Head of caudate nucleus (tissue), 42 donors: ENCODE results near the gene ASCL5.

Source experiments
- DNase-seq, 42 donors: peaks; one replicate each; pipeline versions ENCODE4 v3.0.0 to v3.0.0-alpha.2; 2020 to 2021; ENCODE audit warnings: mixed read lengths in 7 of 42
- intact Hi-C: fragments of 100-400 bp; cut with DNase I; formaldehyde crosslinking; loops from one replicate; pipeline ENCODE4 v1.15.0; 2022

Gene ASCL5

DNA sequence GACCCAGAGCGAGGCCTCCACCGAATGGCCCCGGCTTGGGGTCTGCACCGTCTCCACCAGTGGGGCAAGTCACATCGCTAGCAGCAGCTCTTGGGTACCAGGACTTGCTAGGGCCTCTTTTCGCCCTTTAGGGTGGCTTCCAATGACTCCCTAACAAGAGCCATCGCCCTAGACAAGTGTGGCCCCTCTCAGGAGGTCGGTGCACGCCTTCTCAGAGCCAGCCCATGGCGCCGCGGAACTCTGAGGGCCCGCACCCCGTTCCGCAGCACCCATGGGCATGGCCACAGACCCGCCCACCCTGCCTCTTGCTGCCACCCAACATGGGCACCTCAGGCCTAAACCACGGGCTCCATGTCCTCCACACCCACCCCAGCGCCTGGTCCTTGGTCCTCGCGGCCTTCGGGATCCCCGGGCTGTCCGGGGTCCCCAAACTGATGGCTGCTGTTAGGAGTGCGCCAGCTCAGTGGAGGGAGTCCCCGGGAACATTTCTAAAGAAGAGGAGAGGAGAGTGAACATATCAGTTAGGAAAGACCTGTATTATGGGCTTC is 11.5 kb downstream of the ASCL5 start:
- DNase-seq: no peak
- intact Hi-C loops: loop anchor here (10.0 kb wide), 1 partner anchor 71 kb away; no protein-coding TSS in a partner anchor

DNA sequence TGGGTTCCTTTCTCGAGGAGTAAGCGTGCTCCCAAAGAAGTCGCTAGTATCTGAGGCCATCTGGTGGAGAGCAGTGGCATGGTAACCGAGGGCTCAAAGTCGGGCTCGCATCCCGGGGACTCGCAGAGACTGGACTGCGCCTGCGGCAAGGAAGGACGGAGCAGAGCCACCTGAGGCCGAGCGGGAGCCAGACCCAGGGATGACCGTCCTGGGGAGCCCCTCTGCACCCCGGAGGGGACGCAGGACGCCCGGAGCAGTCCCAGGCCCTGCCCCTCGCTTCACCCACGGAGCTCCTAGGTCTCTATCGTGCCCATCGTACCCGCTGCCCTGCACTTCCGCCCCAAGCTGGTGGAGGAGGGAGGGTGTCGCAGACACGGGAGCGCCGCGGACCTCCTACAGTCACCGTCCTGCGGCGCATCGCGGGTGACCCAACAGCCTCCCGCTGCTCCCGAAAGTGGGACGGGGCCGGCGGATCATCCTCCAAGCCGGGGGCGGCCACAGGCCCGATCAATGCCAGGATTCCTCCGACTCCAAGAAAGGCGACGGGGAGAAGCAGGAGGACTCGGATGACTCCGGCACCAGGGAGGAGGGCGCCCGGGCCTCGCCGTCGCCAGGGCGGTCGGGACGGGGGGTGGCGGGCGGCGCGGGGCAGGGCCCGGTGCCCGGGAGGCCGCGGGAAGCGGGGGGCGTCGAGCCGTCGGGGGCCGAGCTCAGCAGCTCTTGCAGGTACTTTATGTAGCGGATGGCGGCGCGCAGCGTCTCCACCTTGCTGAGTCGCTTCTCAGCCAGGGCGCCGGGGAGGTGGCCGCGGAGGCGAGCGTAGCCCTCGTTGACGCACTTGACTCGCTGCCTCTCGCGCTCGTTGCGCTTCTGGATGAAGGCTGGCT is 12.5 kb downstream of the ASCL5 start:
- DNase-seq: peak; percentile 75 to 96 (median 88)
- intact Hi-C loops: loop anchor here (5.0 to 10.0 kb wide), 2 partner anchors 70 to 142 kb away; no protein-coding TSS in a partner anchor

DNA sequence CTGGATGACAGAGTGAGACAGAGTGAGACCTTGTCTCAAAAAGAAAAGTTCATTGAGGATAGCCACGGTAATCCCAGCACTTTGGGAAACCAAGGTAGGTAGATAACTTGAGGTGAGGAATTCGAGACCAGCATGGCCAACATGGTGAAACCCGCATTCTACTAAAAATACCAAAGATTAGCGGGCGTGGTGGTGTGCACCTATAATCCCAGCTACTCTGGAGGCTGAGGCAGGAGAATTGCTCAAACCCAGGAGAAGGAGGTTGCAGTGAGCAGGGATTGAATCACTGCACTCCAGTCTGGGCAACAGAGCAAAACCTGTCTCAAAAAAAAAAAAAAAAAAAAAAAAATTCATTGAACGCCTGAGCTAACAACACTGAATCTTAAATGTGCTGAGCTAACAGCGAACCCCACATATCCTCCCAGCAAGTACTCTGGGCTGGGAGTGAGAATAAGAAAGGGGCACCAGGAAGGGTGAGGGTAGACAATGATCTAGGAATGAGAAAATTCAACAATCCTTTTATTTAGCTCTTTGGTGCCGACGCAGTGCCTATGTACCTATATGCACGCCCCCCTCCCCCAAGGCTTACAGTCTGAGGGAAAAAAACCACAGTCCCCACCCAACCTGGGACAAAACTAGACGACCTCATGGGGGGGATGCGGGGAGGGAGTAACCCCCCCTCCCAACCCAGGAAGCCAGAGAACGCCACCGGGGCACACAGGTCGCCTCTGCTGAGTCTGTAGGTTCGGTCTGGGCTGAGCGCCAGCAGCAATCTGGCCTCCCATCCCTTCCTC is 13.3 kb downstream of the ASCL5 start:
- no peak for DNase-seq
- intact Hi-C loops: loop anchor here (5.0 to 10.0 kb wide), 2 partner anchors 69 to 141 kb away; no protein-coding TSS in a partner anchor

DNA sequence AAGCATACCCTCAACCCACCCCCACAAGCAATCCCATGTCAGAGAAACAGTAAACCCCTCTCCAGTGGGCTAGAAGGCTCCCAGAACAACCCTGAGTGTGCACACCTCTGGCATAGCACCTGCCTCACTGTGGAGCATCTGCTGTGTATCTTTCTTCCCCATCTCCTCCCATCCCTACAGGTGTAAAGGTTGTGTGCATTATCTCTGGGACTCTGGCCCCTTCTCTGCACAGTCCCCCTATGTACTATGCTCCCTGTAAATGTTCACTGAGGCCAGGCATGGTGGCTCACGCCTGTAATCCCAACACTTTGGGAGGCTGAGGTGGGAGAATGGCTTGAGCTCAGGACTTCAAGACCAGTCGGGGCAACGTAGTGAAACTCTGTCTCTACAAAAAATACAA is 14.1 kb downstream of the ASCL5 start:
- intact Hi-C loops: loop anchor here (5.0 to 10.0 kb wide), 2 partner anchors 68 to 141 kb away; no protein-coding TSS in a partner anchor
- DNase-seq: no peak

DNA sequence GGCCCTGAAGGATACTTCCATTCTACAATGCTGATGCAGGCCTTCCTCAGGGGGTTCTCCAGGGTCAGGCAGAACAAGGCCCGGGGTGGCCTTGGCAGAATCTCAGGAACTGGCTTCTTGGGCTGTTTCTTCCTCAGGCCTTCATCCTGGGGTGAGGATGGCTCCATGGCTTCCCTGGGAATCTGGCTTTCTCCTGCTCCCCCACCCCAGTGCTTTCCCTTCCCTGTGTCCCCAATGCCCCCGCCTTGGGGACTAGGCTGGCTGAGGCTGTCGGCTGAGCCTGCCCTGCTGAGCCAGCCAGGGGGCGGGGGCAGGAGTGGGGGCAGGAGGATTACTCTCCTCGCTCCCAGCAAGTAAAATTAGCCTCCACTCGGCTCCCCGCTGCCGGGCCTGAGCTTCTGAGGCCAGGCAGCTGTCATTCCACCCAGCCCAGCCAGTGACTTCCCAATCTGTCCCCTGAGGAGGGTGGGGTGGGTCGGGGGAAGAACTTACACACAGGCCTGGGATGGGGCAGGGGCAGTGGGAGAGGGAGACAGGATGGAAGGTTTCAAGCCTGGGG is 14.7 kb downstream of the ASCL5 start, which contains the start of gene CACNA1S:
Gene CACNA1S, minus strand, starts transcription at position 254 of the 559 bp plus-strand sequence. Its CDS starts 87 bp downstream, at position 167.
- intact Hi-C loops: loop anchor here (5.0 to 10.0 kb wide), 2 partner anchors 67 to 140 kb away; no protein-coding TSS in a partner anchor
- DNase-seq: peak in 1 of 42 donors; percentile 17

DNA sequence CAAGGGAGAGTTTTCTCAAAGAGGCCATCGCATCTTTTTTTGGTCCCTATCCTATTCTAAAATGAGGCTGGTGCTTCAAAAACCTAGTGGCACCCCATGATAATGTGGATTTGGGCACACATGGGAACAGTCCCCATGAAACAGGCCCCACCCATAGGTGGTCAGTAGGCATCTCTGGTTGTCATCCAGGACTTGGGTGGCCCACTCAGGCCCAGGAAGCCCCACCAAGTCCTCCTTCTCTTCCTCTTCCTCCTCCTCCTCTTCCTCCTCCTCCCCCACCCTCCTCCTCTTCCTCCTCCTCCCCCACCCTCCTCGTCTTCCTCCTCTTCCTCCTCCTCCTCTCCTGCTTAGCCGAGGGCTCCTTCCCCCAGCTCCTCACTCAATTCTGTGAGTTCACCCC is 15.3 kb downstream of the ASCL5 start:
- intact Hi-C loops: loop anchor here (5.0 to 10.0 kb wide), 2 partner anchors 67 to 139 kb away; no protein-coding TSS in a partner anchor
- DNase-seq: no peak

DNA sequence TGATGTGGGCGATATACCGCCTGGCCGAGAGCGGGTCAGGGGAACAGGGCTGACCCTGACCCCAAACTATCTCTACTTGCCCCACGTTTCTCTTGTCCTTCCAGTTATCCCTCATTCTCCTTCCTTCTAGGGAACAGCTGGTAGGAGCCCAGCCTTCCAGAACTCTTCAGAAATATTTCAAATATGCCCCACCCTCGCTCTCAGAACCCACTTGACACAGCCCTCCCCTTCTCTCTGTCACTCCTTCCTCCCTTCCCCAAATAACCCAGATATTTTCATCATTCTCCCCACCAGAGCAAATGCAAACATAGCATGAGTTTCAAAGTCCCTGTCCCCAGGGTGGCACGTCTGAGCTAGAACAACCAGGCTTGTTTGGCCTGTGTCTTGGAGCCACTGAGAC is 15.8 kb downstream of the ASCL5 start:
- no peak for DNase-seq
- intact Hi-C loops: loop anchor here (5.0 to 10.0 kb wide), 2 partner anchors 66 to 139 kb away; no protein-coding TSS in a partner anchor

DNA sequence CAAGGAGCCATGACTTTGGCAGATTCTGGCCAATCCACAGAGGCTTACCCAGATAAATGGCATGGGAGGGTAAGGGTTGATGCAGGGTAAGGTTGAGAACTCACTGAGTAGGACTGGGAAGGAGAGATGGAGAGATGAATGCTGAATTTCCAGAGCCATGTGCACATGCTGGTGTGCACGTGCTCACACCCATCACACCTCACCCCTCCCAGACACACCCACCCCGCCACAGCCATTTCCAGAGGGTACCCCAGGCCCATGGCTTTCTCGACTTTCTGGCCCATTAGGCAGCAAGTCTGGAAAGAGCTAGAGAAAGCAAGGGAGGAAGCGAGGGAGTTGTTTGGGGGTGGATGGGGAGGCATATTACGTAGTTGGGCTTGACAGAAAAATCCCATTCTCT is 16.4 kb downstream of the ASCL5 start:
- intact Hi-C loops: loop anchor here (5.0 to 10.0 kb wide), 2 partner anchors 66 to 138 kb away; no protein-coding TSS in a partner anchor
- DNase-seq: no peak

DNA sequence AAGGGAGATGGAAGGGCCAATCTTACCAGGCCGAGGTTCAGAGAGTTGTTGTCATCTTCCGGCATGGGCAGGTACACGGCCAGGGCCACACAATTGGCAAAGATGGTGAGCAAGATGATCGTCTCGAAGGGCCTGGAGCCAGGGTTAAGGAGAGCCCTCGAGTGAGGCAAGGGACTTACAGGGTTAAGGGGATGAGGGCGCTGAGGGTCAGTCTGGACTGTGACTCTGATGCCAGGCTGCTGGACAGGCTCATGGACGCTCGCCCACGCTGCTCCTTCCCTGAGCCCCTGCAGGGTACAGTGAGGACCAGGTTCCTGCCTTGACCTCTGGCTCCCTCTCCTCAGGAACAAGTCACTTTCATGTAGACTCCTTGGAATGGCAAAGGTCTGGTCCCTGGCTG is 16.8 kb downstream of the ASCL5 start:
- no peak for DNase-seq

DNA sequence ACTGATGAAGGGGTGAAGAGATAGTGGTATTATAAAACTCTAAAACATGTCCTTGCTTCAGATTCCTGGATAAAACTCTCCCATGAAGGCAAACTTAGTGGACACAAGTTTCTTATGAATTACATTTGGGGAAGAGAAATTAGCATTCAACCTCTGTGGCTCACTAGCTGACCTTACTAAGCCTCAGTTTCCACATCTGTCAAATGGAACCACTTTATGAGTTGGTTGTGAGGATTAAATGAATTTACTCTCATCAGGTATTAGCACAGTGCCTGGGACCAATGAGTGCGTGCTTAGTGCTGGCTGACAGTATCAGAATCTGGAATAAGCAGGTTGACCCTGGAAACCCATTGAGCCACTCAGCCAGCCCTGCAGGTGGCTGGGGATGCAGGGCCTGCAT is 17.3 kb downstream of the ASCL5 start:
- intact Hi-C loops: loop anchor here (5.0 to 10.0 kb wide), 2 partner anchors 65 to 137 kb away; no protein-coding TSS in a partner anchor
- DNase-seq: no peak

More for the DNA sequence above, 16.8 kb downstream of the ASCL5 start:
- intact Hi-C loops: loop anchor here (5.0 to 10.0 kb wide), 2 partner anchors 65 to 138 kb away; no protein-coding TSS in a partner anchor

DNA sequence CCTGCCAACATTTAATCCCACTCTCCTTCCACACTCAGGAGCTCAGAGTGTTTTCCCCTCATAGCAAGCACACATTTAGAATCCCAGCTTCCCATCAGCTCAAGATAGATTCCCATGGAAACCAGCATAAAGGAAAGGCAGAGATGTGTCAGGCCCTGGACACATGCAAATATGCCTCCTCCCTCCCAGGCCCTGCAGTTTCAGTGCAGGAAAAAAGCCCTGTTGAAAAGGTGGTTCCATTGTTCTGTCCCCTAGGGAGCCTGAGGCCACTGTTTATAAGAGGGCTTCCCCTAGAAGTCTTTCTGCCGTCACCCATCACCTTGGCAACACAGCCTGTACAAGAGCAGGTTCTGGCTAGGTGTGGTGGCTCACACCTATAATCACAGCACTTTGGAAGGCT is 18.4 kb downstream of the ASCL5 start:
- intact Hi-C loops: no loop called here
- DNase-seq: peak in 12 of 42 donors; percentile 7 to 60 (median 22)

DNA sequence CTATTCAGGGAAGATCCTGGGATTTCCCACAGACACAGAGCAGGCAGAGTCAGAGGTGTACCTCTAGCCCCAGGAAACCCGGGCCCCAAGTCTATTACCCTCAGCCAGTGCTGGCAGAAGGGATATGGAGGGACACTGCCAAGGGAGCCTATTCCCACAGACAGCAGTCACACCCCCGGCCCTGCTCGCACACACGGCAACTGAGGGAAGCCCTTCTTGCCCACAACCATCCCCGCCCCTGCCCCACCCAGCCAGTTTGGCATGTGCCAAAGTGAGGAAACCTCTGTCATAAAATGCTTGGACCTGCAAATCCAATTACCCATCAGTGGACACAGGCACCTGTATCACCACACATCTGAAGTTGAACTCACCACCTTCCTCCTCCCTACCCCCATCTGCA is 21.3 kb downstream of the ASCL5 start:
- no peak for DNase-seq
- intact Hi-C loops: no loop called here

DNA sequence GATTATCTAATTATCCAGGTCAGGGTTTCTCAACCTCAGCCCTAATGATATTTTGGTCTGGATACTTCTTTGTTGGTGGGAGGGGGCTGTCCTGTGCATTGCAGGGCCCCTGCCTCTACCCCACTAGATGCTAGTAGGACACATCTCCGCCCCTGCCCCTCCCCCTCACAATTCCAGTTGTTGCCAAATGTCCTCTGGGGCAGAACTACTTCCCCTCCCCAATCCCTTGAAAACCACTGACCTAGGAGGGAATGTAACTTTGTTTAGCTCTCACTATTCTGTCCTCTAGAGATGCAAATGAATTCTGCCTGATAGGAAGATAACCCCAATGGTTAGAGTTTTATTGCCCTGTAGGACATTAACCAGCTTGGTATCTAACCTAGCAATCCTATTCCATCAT is 22.8 kb downstream of the ASCL5 start:
- DNase-seq: no peak
- intact Hi-C loops: no loop called here

DNA sequence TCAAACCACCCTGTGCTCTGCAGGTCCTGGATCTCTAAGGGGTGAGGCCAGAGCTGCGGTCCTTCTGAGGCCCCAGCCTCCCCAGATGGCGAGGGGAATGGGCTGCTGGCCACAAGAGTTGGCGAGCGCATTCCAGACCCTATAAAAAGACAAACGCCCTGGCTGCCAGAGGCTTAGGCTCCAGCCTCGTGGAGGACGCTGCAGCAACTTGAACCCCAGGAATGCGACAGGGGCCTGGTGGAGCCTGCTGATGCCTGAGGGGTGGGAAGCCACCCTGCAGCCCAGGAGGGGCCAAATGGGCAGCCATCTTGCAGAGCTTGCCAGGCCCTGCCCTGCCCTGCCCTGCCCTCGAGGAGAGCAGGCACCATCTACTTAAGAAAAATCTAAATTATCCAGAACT is 23.3 kb downstream of the ASCL5 start:
- intact Hi-C loops: no loop called here

DNA sequence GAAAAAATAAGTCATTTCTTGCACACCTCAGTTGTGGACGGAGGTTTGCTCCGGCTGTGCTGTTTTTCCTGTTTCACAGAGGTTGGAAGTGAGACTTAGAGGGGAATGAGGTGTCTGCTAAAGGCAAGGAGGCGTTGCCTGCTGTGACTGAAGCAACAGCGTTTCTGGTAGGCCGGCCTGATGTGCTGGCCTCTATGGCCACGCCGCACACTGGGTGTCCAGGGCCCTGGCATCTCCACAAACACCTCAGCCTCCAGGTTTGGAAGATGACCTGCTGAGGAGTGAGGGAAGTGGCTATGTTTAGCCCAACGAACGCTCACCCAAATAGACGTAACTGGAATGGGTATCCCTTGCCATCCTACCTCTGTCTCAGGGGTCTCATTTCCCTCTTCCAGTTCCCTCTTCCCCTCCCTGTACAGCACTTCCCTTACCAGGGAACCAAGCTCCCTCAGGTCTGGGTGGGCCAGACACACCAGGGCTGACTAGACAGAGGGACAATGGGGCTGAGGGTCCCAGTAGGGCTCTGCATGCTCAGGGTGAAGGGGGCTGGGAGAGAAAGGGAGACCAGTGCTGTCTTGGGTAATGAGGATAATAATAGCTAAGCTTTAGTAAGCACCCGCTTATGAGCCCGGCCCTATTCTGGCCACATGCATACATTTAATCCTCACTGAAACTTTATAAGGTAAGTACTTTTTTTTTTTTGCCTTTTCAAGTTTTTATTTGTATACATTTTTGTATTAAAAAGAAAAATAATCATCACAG is 26.6 kb downstream of the ASCL5 start:
- DNase-seq: no peak
- intact Hi-C loops: no loop called here

More for the DNA sequence above, 23.3 kb downstream of the ASCL5 start:
- no peak for DNase-seq

DNA sequence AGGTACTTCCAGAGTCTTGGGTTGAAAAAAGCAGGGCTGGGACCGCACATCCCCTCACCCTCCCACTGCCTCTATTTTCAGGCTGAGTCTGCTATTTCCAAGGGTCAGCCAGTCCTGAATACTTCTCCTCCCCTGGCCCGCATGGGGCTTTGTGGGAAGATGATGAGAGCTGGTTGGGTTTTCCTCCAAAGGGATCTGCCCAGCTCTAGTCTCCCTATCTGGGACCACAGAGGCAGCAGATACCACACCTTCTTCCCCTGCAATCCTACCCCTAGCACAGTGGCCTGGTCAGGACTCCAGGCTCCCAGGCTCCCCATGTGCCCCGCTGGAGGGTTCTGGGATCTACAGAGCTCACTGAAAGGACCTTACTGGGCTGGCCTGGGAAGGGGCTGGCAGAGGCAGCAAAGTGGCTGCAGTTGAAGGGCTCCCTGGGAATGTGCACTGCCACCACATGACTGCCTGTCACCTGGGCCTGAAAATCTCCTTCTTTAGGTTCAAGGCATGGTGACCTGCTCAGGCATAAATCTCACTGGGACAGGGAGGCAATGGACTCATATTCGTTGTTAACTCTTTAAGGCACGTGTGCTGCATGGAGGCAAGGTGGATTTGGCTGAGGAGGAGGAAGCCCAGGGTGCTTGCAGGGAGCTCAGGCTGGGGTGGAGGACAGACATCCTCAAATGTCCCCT is 27.8 kb downstream of the ASCL5 start:
- intact Hi-C loops: no loop called here
- DNase-seq: no peak
